Subcutaneous abdominal adipose tissue (tissue), 5 donors: ENCODE results near the gene ASPN.
A peak's percentile ranks its signal among the peaks of the same experiment; 100 is the strongest.

Source experiments
- H3K27ac ChIP-seq: one replicate; pipeline ENCODE4 v1.7.0; 2013; ENCODE audit warnings: low read depth, mild to moderate bottlenecking, inconsistent platforms, low read length, moderate library complexity
- H3K27me3 ChIP-seq, 5 donors: one replicate each; pipeline ENCODE4 v1.7.0; 2013; ENCODE audit warnings: low read length in 5 of 5, inconsistent platforms in 1 of 5; ENCODE audit not compliant: control insufficient read depth in 5 of 5, insufficient read depth in 4 of 5
- H3K36me3 ChIP-seq, 5 donors: one replicate each; pipeline ENCODE4 v1.7.0; 2013; ENCODE audit warnings: low read length in 5 of 5; ENCODE audit not compliant: control insufficient read depth in 5 of 5, insufficient read depth in 5 of 5
- H3K4me1 ChIP-seq, 5 donors: one replicate each; pipeline ENCODE4 v1.7.0; 2013; ENCODE audit warnings: low read length in 5 of 5, mild to moderate bottlenecking in 3 of 5, moderate library complexity in 1 of 5; ENCODE audit not compliant: control insufficient read depth in 5 of 5, insufficient read depth in 5 of 5
- H3K4me3 ChIP-seq, 5 donors: one replicate each; pipeline ENCODE4 v1.7.0; 2013; ENCODE audit warnings: low read length in 5 of 5, low read depth in 1 of 5
- H3K9ac ChIP-seq, 5 donors: one replicate each; pipeline ENCODE4 v1.7.0; 2013; ENCODE audit warnings: low read length in 5 of 5, mild to moderate bottlenecking in 4 of 5, moderate library complexity in 3 of 5
- H3K9me3 ChIP-seq, 5 donors: one replicate each; pipeline ENCODE4 v1.7.0; 2013; ENCODE audit warnings: low read length in 5 of 5; ENCODE audit not compliant: control insufficient read depth in 5 of 5
- donor health status: healthy.
- donor health status: healthy.
- donor health status: healthy.
- donor health status: healthy.
- donor health status: healthy.

The ASPN gene

GRCh38 chr9:92507496-92507895 is 25.2 kb upstream of the ASPN start:
- H3K4me3 ChIP-seq, result peak overlapping the region in 1 of 5 donors; percentile 10
- no peaks in the 10 kb centered on the region for H3K9me3 ChIP-seq
- H3K27ac ChIP-seq, result peak overlapping the region; percentile 95
- H3K4me1 ChIP-seq, result peaks cover 10 to 64% (median 53%) of the 10 kb centered on the region in 5 donors
- peak overlapping the region in 1 of 5 donors; percentile 17 for H3K9ac ChIP-seq
- peaks cover 0 to 12% (median 7%) of the 10 kb centered on the region in 5 donors for H3K36me3 ChIP-seq
- no peaks in the 10 kb centered on the region for H3K27me3 ChIP-seq

- Histone ChIP-seq H3K9me3 (no peaks in the 10 kb centered on the region), H3K27me3 (no peaks in the 10 kb centered on the region), H3K36me3 (peaks cover 0 to 8% (median 6%) of the 10 kb centered on the region in 5 donors), H3K27ac (peak overlapping the region; percentile 95), H3K4me3 (peak overlapping the region in 1 of 5 donors; percentile 22), H3K9ac (peak overlapping the region in 2 of 5 donors; percentile 7 to 27), H3K4me1 (peaks cover 12 to 69% (median 58%) of the 10 kb centered on the region in 5 donors)
Measured at GRCh38 chr9:92507005-92507404, 24.7 kb upstream of the ASPN start.

GRCh38 chr9:92506184-92506857 is 24.0 kb upstream of the ASPN start:
- H3K36me3 ChIP-seq, result peaks cover 0 to 6% (median 5%) of the 10 kb centered on the region in 5 donors
- no peak overlapping the region for H3K4me3 ChIP-seq
- H3K9ac ChIP-seq, result peak overlapping the region in 2 of 5 donors; percentile 27 to 71
- H3K27ac ChIP-seq, result peak overlapping the region; percentile 95
- no peaks in the 10 kb centered on the region for H3K27me3 ChIP-seq
- peaks cover 16 to 75% (median 64%) of the 10 kb centered on the region in 5 donors for H3K4me1 ChIP-seq
- H3K9me3 ChIP-seq, result no peaks in the 10 kb centered on the region

GRCh38 chr9:92504881-92505280 is 22.6 kb upstream of the ASPN start:
- peaks cover 0 to 6% (median 5%) of the 10 kb centered on the region in 5 donors for H3K36me3 ChIP-seq
- no peaks in the 10 kb centered on the region for H3K27me3 ChIP-seq
- H3K4me1 ChIP-seq, result peaks cover 16 to 81% (median 68%) of the 10 kb centered on the region in 5 donors
- H3K4me3 ChIP-seq, result peak overlapping the region in 1 of 5 donors; percentile 2
- peak overlapping the region; percentile 95 for H3K27ac ChIP-seq
- peak overlapping the region in 2 of 5 donors; percentile 61 to 71 for H3K9ac ChIP-seq
- H3K9me3 ChIP-seq, result no peaks in the 10 kb centered on the region

- Histone ChIP-seq H3K27me3 (no peaks in the 10 kb centered on the region), H3K4me3 (no peak overlapping the region), H3K27ac (peak overlapping the region; percentile 66), H3K9ac (no peak overlapping the region), H3K4me1 (peaks cover 16 to 72% (median 59%) of the 10 kb centered on the region in 5 donors), H3K9me3 (no peaks in the 10 kb centered on the region), H3K36me3 (peaks cover 0 to 6% (median 0%) of the 10 kb centered on the region in 5 donors)
Measured at GRCh38 chr9:92503156-92503555, 20.9 kb upstream of the ASPN start.

- Histone ChIP-seq H3K27ac (peak overlapping the region; percentile 66), H3K9me3 (no peaks in the 10 kb centered on the region), H3K4me1 (peaks cover 11 to 59% (median 46%) of the 10 kb centered on the region in 5 donors), H3K36me3 (peaks cover 0 to 6% (median 0%) of the 10 kb centered on the region in 5 donors), H3K27me3 (no peaks in the 10 kb centered on the region), H3K4me3 (no peak overlapping the region), H3K9ac (peak overlapping the region in 1 of 5 donors; percentile 14)
Measured at GRCh38 chr9:92501671-92502393, 19.5 kb upstream of the ASPN start.

- H3K27ac ChIP-seq, result peak overlapping the region; percentile 24
- H3K4me1 ChIP-seq, result peaks cover 9 to 50% (median 40%) of the 10 kb centered on the region in 5 donors
- H3K4me3 ChIP-seq, result no peak overlapping the region
- H3K9ac ChIP-seq, result no peak overlapping the region
- H3K27me3 ChIP-seq, result no peaks in the 10 kb centered on the region
- H3K36me3 ChIP-seq, result peaks cover 0 to 6% (median 0%) of the 10 kb centered on the region in 5 donors
- H3K9me3 ChIP-seq, result no peaks in the 10 kb centered on the region
Measured at GRCh38 chr9:92500725-92501124, 18.4 kb upstream of the ASPN start.

- H3K27me3 ChIP-seq, result no peaks in the 10 kb centered on the region
- peak overlapping the region; percentile 40 for H3K27ac ChIP-seq
- H3K4me3 ChIP-seq, result no peak overlapping the region
- H3K9ac ChIP-seq, result no peak overlapping the region
- H3K4me1 ChIP-seq, result peaks cover 6 to 40% (median 30%) of the 10 kb centered on the region in 5 donors
- H3K36me3 ChIP-seq, result peaks cover 0 to 6% (median 0%) of the 10 kb centered on the region in 5 donors
- no peaks in the 10 kb centered on the region for H3K9me3 ChIP-seq
Measured at GRCh38 chr9:92499701-92500100, 17.4 kb upstream of the ASPN start.

- no peak overlapping the region for H3K4me3 ChIP-seq
- no peaks in the 10 kb centered on the region for H3K27me3 ChIP-seq
- no peaks in the 10 kb centered on the region for H3K9me3 ChIP-seq
- peaks cover 8 to 21% (median 9%) of the 10 kb centered on the region in 5 donors for H3K36me3 ChIP-seq
- no peak overlapping the region for H3K27ac ChIP-seq
- peaks cover 1 to 14% (median 7%) of the 10 kb centered on the region in 5 donors for H3K4me1 ChIP-seq
- peak overlapping the region in 1 of 5 donors; percentile 3 for H3K9ac ChIP-seq
Measured at GRCh38 chr9:92496396-92497176, 14.3 kb upstream of the ASPN start.
